ENCODE measurements around the gene TUBA1A.
"Not testable (repeated sequence)": the region's sequence is repeated elsewhere in the genome, so short reads cannot be mapped to it uniquely, and the experiment has no call there.

Gene TUBA1A

GRCh38 chr12:49200919-49201594, 12.2 kb upstream of the TUBA1A start:
- DNase-seq: no peak

- DNase-seq: no peak
Observed at GRCh38 chr12:49198431-49199155, 9.7 kb upstream of the TUBA1A start.

GRCh38 chr12:49197256-49197655, 8.4 kb upstream of the TUBA1A start:
- no peak for DNase-seq

GRCh38 chr12:49195736-49196135, 6.9 kb upstream of the TUBA1A start:
- DNase-seq: no peak

GRCh38 chr12:49193746-49194145, 4.9 kb upstream of the TUBA1A start:
- not testable (repeated sequence) for DNase-seq

GRCh38 chr12:49191498-49191897, 2.6 kb upstream of the TUBA1A start:
- DNase-seq: not testable (repeated sequence)

- DNase-seq: no peak
Observed at GRCh38 chr12:49190974-49191373, 2.1 kb upstream of the TUBA1A start.

- DNase-seq: no peak
Observed at GRCh38 chr12:49189731-49190716, 1.1 kb upstream of the TUBA1A start.

- DNase-seq: peak; percentile 85
Observed at GRCh38 chr12:49188201-49188915, 522 bp downstream of the TUBA1A start.

- no peak for DNase-seq
Observed at GRCh38 chr12:49187184-49187583, 1.7 kb downstream of the TUBA1A start.

- DNase-seq: not testable (repeated sequence)
Observed at GRCh38 chr12:49186307-49186706, 2.6 kb downstream of the TUBA1A start.

GRCh38 chr12:49184697-49185096, 4.2 kb downstream of the TUBA1A start:
- not testable (repeated sequence) for DNase-seq

- not testable (repeated sequence) for DNase-seq
Observed at GRCh38 chr12:49183214-49183950, 5.5 kb downstream of the TUBA1A start.

- DNase-seq: no peak
Observed at GRCh38 chr12:49174218-49174617, 14.7 kb downstream of the TUBA1A start.

- no peak for DNase-seq
Observed at GRCh38 chr12:49170924-49171323, 18.0 kb downstream of the TUBA1A start.

GRCh38 chr12:49165114-49165513, 23.8 kb downstream of the TUBA1A start:
- no peak for DNase-seq

- not testable (repeated sequence) for DNase-seq
Observed at GRCh38 chr12:49161901-49162300, 27.0 kb downstream of the TUBA1A start.

GRCh38 chr12:49161092-49161795, 27.6 kb downstream of the TUBA1A start:
- DNase-seq: no peak

GRCh38 chr12:49160399-49160798, 28.5 kb downstream of the TUBA1A start:
- no peak for DNase-seq

- DNase-seq: no peak
Observed at GRCh38 chr12:49154221-49154620, 34.7 kb downstream of the TUBA1A start.

GRCh38 chr12:49147384-49147783, 41.5 kb downstream of the TUBA1A start:
- DNase-seq: no peak
